ENCODE measurements around the gene SVOPL.

DNA sequence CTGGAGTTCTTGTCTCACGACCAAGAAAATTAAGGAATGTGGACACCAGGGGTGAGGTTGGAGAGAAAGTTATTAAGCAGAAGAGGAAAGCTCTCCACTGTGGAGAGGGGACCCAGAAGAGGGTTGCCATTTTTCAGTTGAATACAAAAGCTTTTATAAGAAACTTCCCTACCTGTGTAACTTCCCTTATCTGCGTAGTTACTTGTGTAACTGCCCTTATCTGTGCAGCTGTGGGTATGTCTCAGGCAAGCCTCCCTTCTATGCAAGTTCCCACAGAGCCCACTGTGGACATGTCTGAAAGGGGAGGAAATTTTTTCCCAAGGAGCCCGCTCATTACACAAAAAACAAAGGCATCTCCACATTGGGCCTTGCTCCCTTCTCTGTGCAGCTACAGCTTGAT is 94.9 kb downstream of the SVOPL start:
- no peak for TF ChIP-seq REST (IDR thresholded peaks at IDR 0.05; ENCODE audit: insufficient read depth in 1 of 2, low read depth in 2 of 2, low read length in 1 of 2)
- TF ChIP-seq CTCF (IDR thresholded peaks at IDR 0.05): no peak
- no peak for TF ChIP-seq TCF7L2 (IDR thresholded peaks at IDR 0.05; ENCODE audit: low read depth, low read length)
- no peak for TF ChIP-seq POLR2AphosphoS5 (IDR thresholded peaks at IDR 0.05; ENCODE audit: low read depth, low read length)
